Stimulated activated CD8-positive, alpha-beta memory T cell treated with anti-CD3 and anti-CD28 coated beads, Interleukin-7, amount 100 ng/mL, for 4 hours (primary cell): ENCODE data around the gene KIF26B.
"Not testable (repeated sequence)": the region's sequence is repeated elsewhere in the genome, so short reads cannot be mapped to it uniquely, and the experiment has no call there.

Experiments
- DNase-seq, 2 donors: peaks; one replicate each; pipeline ENCODE4 v3.0.0-alpha.2; 2020; ENCODE audit warnings: low read depth in 2 of 2

KIF26B gene

GRCh38 chr1:245388687-245389086 lies 233.9 kb downstream of the KIF26B start:
- DNase-seq = no peak

- no peak for DNase-seq
These were observed 235.1 kb downstream of the KIF26B start for GRCh38 chr1:245389873-245390272.

GRCh38 chr1:245390975-245391374 lies 236.2 kb downstream of the KIF26B start:
- DNase-seq = no peak

GRCh38 chr1:245393694-245394093 lies 238.9 kb downstream of the KIF26B start:
- no peak for DNase-seq

- DNase-seq = no peak
These were observed 240.9 kb downstream of the KIF26B start for GRCh38 chr1:245395680-245396079.

- DNase-seq = no peak
These were observed 241.8 kb downstream of the KIF26B start for GRCh38 chr1:245396615-245397014.

- DNase-seq = no peak
These were observed 243.0 kb downstream of the KIF26B start for GRCh38 chr1:245397771-245398170.

GRCh38 chr1:245398180-245398579 lies 243.4 kb downstream of the KIF26B start:
- no peak for DNase-seq

- DNase-seq = no peak
These were observed 247.2 kb downstream of the KIF26B start for GRCh38 chr1:245401881-245402587.

- DNase-seq = not testable (repeated sequence)
These were observed 248.2 kb downstream of the KIF26B start for GRCh38 chr1:245402998-245403397.

- no peak for DNase-seq
These were observed 249.7 kb downstream of the KIF26B start for GRCh38 chr1:245404527-245404926.

- DNase-seq = no peak
These were observed 250.2 kb downstream of the KIF26B start for GRCh38 chr1:245404952-245405351.

GRCh38 chr1:245406426-245406825 lies 251.6 kb downstream of the KIF26B start:
- DNase-seq = no peak

GRCh38 chr1:245407983-245408382 lies 253.2 kb downstream of the KIF26B start:
- DNase-seq = no peak

- no peak for DNase-seq
These were observed 254.8 kb downstream of the KIF26B start for GRCh38 chr1:245409341-245410195.

- no peak for DNase-seq
These were observed 256.7 kb downstream of the KIF26B start for GRCh38 chr1:245411245-245412036.

- DNase-seq = no peak
These were observed 257.5 kb downstream of the KIF26B start for GRCh38 chr1:245412306-245412705.

- no peak for DNase-seq
These were observed 262.0 kb downstream of the KIF26B start for GRCh38 chr1:245416781-245417180.

- no peak for DNase-seq
These were observed 263.3 kb downstream of the KIF26B start for GRCh38 chr1:245418077-245418476.

GRCh38 chr1:245419461-245419978 lies 264.7 kb downstream of the KIF26B start:
- DNase-seq = no peak

GRCh38 chr1:245419989-245420388 lies 265.2 kb downstream of the KIF26B start:
- DNase-seq = no peak

GRCh38 chr1:245420926-245421325 lies 266.1 kb downstream of the KIF26B start:
- no peak for DNase-seq
